HEK293T (cell line): ENCODE data around the gene PPP1R26.

Experiments used
- CTBP1 ChIP-seq: fragments of 450-650 bp; IDR thresholded peaks from 2 replicates; pipeline ENCODE4 v1.6.1; 2016; ENCODE audit warnings: borderline replicate concordance
- FOXK2 ChIP-seq: fragments of 450-650 bp; IDR thresholded peaks from 2 replicates; pipeline ENCODE4 v1.6.1; 2016; ENCODE audit warnings: mild to moderate bottlenecking
- SP1 ChIP-seq: fragments of 450-650 bp; IDR thresholded peaks from 2 replicates; pipeline ENCODE4 v1.6.1; 2017

- no peak for TF ChIP-seq FOXK2
- TF ChIP-seq CTBP1, result no peak
- TF ChIP-seq SP1, result no peak
These were observed 24.1 kb upstream of the PPP1R26 start for GRCh38 chr9:135455401-135456030.
